A549 (cell line): ENCODE data around the gene MATN4. TPM values are rescaled to one million over a fixed set of nuclear protein-coding genes. Genes with fewer than 3 reads are reported as not detected.

ENCODE experiments used
- ATAC-seq, 2 experiments: fragments of 200-7000 bp in 1 of 2; fragments of >200 bp in 1 of 2; cut with Nextera tagmentation in 1 of 2; cut with Tn5 transposase in 1 of 2; 3 replicates each; pipeline versions ENCODE4 v1.8.0 to v1.9.1; 2018 to 2020; ENCODE audit warnings: mild to moderate bottlenecking in 1 of 2, moderate library complexity in 1 of 2
- CTCF ChIA-PET: fragments of 300-600 bp; sonication (Branson Sonifier 250); formaldehyde crosslinking; extraction: SDS; loops from one replicate; lab custom pipeline; 2021; ENCODE audit warnings: antibody characterized with exemption, inconsistent platforms; lab: Yijun Ruan, JAX
- POLR2A ChIA-PET: fragments of 350-600 bp; formaldehyde crosslinking; extraction: SDS; loops from one replicate; lab custom pipeline; 2021; ENCODE audit warnings: antibody characterized with exemption, inconsistent platforms; lab: Yijun Ruan, JAX
- DNase-seq, 2 experiments: peaks; one replicate each; pipeline versions ENCODE4 v3.0.0 to v3.0.0-alpha.2; 2011 to 2016; ENCODE audit warnings: low read depth in 1 of 2, low spot score in 1 of 2
- FAIRE-seq: peaks from 2 replicates; lab custom pipeline; 2011; peaks lifted over from hg19 to GRCh38; lab: Jason Lieb, UNC
- H3K27ac ChIP-seq, 2 experiments: fragments of >200 bp; sonication (Bioruptor Twin); formaldehyde crosslinking; 3 replicates each; pipeline ENCODE4 v1.5.1; 2016 to 2017
- H3K4me1 ChIP-seq: fragments of >200 bp; sonication (Bioruptor Twin); formaldehyde crosslinking; 3 replicates; pipeline ENCODE4 v1.6.1; 2016
- H3K4me2 ChIP-seq: fragments of >200 bp; sonication (Bioruptor Twin); formaldehyde crosslinking; 3 replicates; pipeline ENCODE4 v1.6.1; 2016
- H3K4me3 ChIP-seq: fragments of >200 bp; sonication (Bioruptor Twin); formaldehyde crosslinking; 3 replicates; pipeline ENCODE4 v1.5.1; 2016
- H3K9me3 ChIP-seq: fragments of >200 bp; sonication (Bioruptor Twin); formaldehyde crosslinking; 3 replicates; pipeline ENCODE4 v1.6.1; 2016
- BHLHE40 ChIP-seq: IDR thresholded peaks from 2 replicates; pipeline ENCODE4 v1.6.1; 2012; ENCODE audit warnings: low read depth, low read length, inconsistent platforms
- CHD4 ChIP-seq: fragments of 200-600 bp; sonication (generic); IDR thresholded peaks from 2 replicates; pipeline ENCODE4 v1.6.1; 2016; ENCODE audit warnings: antibody characterized with exemption, mild to moderate bottlenecking, borderline replicate concordance
- ESRRA ChIP-seq: fragments of 150-350 bp; IDR thresholded peaks from 2 replicates; pipeline ENCODE4 v1.6.1; 2014; ENCODE audit warnings: mild to moderate bottlenecking, low read length, borderline replicate concordance
- FOSL2 ChIP-seq, 2 experiments: fragments of 450-650 bp in 1 of 2; fragments of >200 bp in 1 of 2; sonication (Bioruptor Twin) in 1 of 2; formaldehyde crosslinking; IDR thresholded peaks; 2 replicates each; pipeline versions ENCODE4 v1.5.0 to v1.6.1; 2016 to 2020; ENCODE audit warnings: mild to moderate bottlenecking in 1 of 2, moderate library complexity in 1 of 2
- FOXS1 ChIP-seq: fragments of 250-450 bp; sonication (Bioruptor Pico); IDR thresholded peaks from 2 replicates; pipeline ENCODE4 v1.5.0; 2020; ENCODE audit warnings: mild to moderate bottlenecking, moderate library complexity
- GATA3 ChIP-seq: IDR thresholded peaks from 2 replicates; pipeline ENCODE4 v1.6.1; 2012; ENCODE audit warnings: borderline replicate concordance
- JUN ChIP-seq, 2 experiments: fragments of >200 bp; sonication (Bioruptor Twin); formaldehyde crosslinking; IDR thresholded peaks; 2 replicates in 1 of 2; 3 replicates in 1 of 2; pipeline ENCODE4 v1.6.1; 2016 to 2017
- NPAS2 ChIP-seq: fragments of 250-450 bp; sonication (Bioruptor Pico); IDR thresholded peaks from 2 replicates; pipeline ENCODE4 v1.8.0; 2022; ENCODE audit warnings: mild to moderate bottlenecking, moderate library complexity, borderline replicate concordance
- PHF8 ChIP-seq: fragments of 200-600 bp; sonication (generic); IDR thresholded peaks from 2 replicates; pipeline ENCODE4 v1.6.1; 2016; ENCODE audit warnings: low read depth, mild to moderate bottlenecking, antibody characterized with exemption, moderate library complexity, borderline replicate concordance
- ZC3H11A ChIP-seq: fragments of 450-650 bp; IDR thresholded peaks from 2 replicates; pipeline ENCODE4 v1.6.1; 2014; ENCODE audit warnings: antibody characterized with exemption, mild to moderate bottlenecking
- ZSCAN20 ChIP-seq: fragments of 250-450 bp; sonication (Bioruptor Pico); IDR thresholded peaks from 2 replicates; pipeline ENCODE4 v1.8.0; 2022; ENCODE audit warnings: mild to moderate bottlenecking, moderate library complexity
- WGBS: methylation state at CpG from one replicate; pipeline ENCODE4 v1.1.6; 2017; ENCODE audit errors: missing lambda C conversion rate; 5-methylcytosine and 5-hydroxymethylcytosine counted together
- polyA minus RNA-seq: library from RNA; depleted of rRNA, polyadenylated mRNA; stranded (reverse); fragments of >200 nt; gene quantifications from 2 replicates; pipeline ENCODE4 v1.2.3, GENCODE V29; 2011; rRNA and poly(A)+ RNA removed
- polyA plus RNA-seq, 4 experiments: library from polyadenylated mRNA; depleted of rRNA in 3 of 4; stranded (reverse); fragments of >200 nt; fragmentation: RNase III in 1 of 4; extraction: RNeasy Plus Mini Kit Qiagen cat#74134 plus additional on column Dnase treatment in 1 of 4; gene quantifications; 2 replicates in 3 of 4; 3 replicates in 1 of 4; pipeline ENCODE4 v1.2.3, GENCODE V29; 2011 to 2017
- TF ChIP-seq, protein P1 (sequence below): fragments of >200 bp; sonication (Bioruptor Twin); formaldehyde crosslinking; IDR thresholded peaks from 3 replicates; pipeline ENCODE4 v1.6.1; 2016
- TF ChIP-seq, protein P2 (sequence below): fragments of 250-450 bp; sonication (Bioruptor Pico); IDR thresholded peaks from 2 replicates; pipeline ENCODE4 v1.5.0; 2021; ENCODE audit warnings: mild to moderate bottlenecking, moderate library complexity, borderline replicate concordance
- TF ChIP-seq, protein P3 (sequence below): fragments of >200 bp; sonication (Bioruptor Twin); formaldehyde crosslinking; IDR thresholded peaks from 2 replicates; pipeline ENCODE4 v1.6.1; 2016
- TF ChIP-seq, protein P4 (sequence below): IDR thresholded peaks from 2 replicates; pipeline ENCODE4 v1.6.1; 2012; ENCODE audit warnings: low read depth, borderline replicate concordance

MATN4 gene, protein sequence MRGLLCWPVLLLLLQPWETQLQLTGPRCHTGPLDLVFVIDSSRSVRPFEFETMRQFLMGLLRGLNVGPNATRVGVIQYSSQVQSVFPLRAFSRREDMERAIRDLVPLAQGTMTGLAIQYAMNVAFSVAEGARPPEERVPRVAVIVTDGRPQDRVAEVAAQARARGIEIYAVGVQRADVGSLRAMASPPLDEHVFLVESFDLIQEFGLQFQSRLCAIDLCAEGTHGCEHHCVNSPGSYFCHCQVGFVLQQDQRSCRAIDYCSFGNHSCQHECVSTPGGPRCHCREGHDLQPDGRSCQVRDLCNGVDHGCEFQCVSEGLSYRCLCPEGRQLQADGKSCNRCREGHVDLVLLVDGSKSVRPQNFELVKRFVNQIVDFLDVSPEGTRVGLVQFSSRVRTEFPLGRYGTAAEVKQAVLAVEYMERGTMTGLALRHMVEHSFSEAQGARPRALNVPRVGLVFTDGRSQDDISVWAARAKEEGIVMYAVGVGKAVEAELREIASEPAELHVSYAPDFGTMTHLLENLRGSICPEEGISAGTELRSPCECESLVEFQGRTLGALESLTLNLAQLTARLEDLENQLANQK
- 0.04 TPM in 1 of 2 replicates, not detected in the other for polyA plus RNA-seq (2011; rRNA removed)
- 0.14 and 0.17 TPM in 2 replicates for polyA plus RNA-seq (2012; cell fraction: cytosol; rRNA removed)
- polyA plus RNA-seq (2012; cell fraction: nucleus; rRNA removed), result 0.37 and 0.49 TPM in 2 replicates
- polyA plus RNA-seq (2017; fragmentation: RNase III; extraction: RNeasy Plus Mini Kit Qiagen cat#74134 plus additional on column Dnase treatment), result 0.05 to 0.08 TPM (median 0.05 TPM) in 3 replicates
- polyA minus RNA-seq, result not detected in 2 replicates

DNA sequence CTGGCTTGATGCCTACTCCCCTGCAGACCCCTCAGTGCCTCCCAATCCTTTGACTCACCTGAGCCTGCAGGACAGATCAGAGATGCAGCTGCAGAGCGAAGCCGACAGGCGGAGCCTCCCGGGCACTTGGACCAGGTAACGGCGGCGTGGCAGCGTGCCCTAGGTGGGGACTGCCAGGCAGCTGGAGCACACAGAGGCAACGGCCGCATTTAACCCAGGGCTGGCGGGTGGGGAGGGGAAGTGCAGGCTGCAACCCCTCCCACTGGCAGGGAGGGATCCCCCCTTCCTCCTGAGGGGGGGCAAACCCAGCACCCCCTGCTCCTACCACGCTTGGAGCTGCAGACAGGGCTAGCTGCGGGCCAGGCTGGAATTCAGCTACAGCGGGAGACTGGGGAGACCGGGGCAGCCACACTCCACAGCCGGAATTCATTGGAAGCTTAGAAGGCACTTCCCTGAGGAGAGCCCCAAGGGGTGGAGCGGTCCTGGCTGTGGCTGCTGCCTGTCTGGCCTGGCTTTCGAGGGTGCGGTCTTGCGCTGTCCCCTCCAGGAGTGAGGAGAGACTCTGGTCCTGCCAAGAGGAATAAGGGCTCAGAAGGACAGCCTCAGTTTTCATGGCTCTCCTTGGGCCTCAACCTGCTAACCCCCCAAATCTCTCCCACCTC lies at the start of gene MATN4:
MATN4 (minus strand) TSS at position 183 of the 662 bp plus-strand sequence. CDS start 2,717 bp downstream, outside the sequence.
- ChIA-PET CTCF (interaction anchor here (1.0 to 1.7 kb wide), 5 partner anchors 11 to 264 kb away, joined by 3 to 4 read pairs (median 3); no protein-coding TSS in a partner anchor), POLR2A (no interaction called here)
- DNase-seq (no peak), ATAC-seq (no peak)
- H3K4me2 ChIP-seq, result no peak within 1 kb of the TSS
- WGBS, result 68% methylated on average over 14 of the region's 20 CpGs
- no peak within 1 kb of the TSS for H3K27ac ChIP-seq
- no peaks in the 10 kb centered on the region for H3K9me3 ChIP-seq
- H3K4me1 ChIP-seq, result no peaks in the 10 kb centered on the region
- TF ChIP-seq JUN (IDR thresholded peaks at IDR 0.05) (no peak), GATA3 (no peak), PHF8 (no peak), NPAS2 (CRISPR knock-in tag) (no peak), ESRRA (no peak), CHD4 (no peak), BHLHE40 (no peak), FOXS1 (no peak), ZSCAN20 (CRISPR knock-in tag) (no peak), ZC3H11A (no peak), FOSL2 (IDR thresholded peaks at IDR 0.05) (no peak), FOSL2 (CRISPR knock-in tag; IDR thresholded peaks at IDR 0.05) (no peak)
- TF ChIP-seq, protein P1, sequence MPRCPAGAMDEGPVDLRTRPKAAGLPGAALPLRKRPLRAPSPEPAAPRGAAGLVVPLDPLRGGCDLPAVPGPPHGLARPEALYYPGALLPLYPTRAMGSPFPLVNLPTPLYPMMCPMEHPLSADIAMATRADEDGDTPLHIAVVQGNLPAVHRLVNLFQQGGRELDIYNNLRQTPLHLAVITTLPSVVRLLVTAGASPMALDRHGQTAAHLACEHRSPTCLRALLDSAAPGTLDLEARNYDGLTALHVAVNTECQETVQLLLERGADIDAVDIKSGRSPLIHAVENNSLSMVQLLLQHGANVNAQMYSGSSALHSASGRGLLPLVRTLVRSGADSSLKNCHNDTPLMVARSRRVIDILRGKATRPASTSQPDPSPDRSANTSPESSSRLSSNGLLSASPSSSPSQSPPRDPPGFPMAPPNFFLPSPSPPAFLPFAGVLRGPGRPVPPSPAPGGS, result no peak
- TF ChIP-seq, protein P2, sequence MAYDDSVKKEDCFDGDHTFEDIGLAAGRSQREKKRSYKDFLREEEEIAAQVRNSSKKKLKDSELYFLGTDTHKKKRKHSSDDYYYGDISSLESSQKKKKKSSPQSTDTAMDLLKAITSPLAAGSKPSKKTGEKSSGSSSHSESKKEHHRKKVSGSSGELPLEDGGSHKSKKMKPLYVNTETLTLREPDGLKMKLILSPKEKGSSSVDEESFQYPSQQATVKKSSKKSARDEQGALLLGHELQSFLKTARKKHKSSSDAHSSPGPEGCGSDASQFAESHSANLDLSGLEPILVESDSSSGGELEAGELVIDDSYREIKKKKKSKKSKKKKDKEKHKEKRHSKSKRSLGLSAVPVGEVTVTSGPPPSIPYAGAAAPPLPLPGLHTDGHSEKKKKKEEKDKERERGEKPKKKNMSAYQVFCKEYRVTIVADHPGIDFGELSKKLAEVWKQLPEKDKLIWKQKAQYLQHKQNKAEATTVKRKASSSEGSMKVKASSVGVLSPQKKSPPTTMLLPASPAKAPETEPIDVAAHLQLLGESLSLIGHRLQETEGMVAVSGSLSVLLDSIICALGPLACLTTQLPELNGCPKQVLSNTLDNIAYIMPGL (CRISPR knock-in tag), result no peak
- TF ChIP-seq, protein P3, sequence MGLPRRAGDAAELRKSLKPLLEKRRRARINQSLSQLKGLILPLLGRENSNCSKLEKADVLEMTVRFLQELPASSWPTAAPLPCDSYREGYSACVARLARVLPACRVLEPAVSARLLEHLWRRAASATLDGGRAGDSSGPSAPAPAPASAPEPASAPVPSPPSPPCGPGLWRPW, result no peak
- TF ChIP-seq, protein P4, sequence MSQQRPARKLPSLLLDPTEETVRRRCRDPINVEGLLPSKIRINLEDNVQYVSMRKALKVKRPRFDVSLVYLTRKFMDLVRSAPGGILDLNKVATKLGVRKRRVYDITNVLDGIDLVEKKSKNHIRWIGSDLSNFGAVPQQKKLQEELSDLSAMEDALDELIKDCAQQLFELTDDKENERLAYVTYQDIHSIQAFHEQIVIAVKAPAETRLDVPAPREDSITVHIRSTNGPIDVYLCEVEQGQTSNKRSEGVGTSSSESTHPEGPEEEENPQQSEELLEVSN, result no peak
- TF ChIP-seq, all 56 proteins: peak for 0
- no peak within 1 kb of the TSS for H3K4me3 ChIP-seq
- FAIRE-seq, result no peak
